Thyroid gland (tissue), 4 donors: Measurements from ENCODE around the gene NEDD4L.

ENCODE experiments used
- POLR2A ChIP-seq, 2 donors: fragments of 450-650 bp; IDR thresholded peaks; one replicate each; pipeline ENCODE4 v1.6.1; 2017; ENCODE audit warnings: antibody characterized with exemption in 2 of 2, mild to moderate bottlenecking in 2 of 2, moderate library complexity in 1 of 2
- TF ChIP-seq, protein P1 (sequence below), 6 experiments: fragments of 200-600 bp in 3 of 6; fragments of 450-650 bp in 3 of 6; sonication (generic) in 3 of 6; IDR thresholded peaks; one replicate each; pipeline ENCODE4 v1.5.1; 2016 to 2019; ENCODE audit warnings: antibody characterized with exemption in 6 of 6, mild to moderate bottlenecking in 2 of 6, inconsistent platforms in 1 of 6, moderate library complexity in 1 of 6

DNA sequence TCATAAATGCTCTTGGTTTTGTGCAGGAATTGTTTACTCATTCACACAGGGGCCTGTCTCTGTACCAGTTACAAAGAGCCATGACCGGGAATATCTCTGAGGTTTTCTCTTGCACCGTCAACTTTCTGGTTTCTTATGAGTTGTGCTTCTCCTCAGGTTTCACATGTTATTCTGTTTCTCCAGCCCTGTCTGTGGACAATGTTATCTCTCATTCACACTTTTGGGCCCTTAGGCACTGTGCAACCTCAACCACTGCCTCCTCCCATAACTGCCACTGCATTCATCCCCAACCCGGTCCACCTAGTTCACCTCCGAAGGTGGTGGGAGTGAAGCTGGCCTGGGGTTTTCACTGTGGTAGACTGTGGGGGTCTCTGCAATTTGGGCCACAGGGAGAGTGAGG, 22.5 kb upstream of the NEDD4L start:
- TF ChIP-seq POLR2A (IDR thresholded peaks at IDR 0.05), result no peak
- TF ChIP-seq, protein P1, sequence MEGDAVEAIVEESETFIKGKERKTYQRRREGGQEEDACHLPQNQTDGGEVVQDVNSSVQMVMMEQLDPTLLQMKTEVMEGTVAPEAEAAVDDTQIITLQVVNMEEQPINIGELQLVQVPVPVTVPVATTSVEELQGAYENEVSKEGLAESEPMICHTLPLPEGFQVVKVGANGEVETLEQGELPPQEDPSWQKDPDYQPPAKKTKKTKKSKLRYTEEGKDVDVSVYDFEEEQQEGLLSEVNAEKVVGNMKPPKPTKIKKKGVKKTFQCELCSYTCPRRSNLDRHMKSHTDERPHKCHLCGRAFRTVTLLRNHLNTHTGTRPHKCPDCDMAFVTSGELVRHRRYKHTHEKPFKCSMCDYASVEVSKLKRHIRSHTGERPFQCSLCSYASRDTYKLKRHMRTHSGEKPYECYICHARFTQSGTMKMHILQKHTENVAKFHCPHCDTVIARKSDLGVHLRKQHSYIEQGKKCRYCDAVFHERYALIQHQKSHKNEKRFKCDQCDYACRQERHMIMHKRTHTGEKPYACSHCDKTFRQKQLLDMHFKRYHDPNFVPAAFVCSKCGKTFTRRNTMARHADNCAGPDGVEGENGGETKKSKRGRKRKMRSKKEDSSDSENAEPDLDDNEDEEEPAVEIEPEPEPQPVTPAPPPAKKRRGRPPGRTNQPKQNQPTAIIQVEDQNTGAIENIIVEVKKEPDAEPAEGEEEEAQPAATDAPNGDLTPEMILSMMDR (IDR thresholded peaks at IDR 0.05), result no peak
